K562 (cell line): Measurements from ENCODE around the gene SLC39A11. TPM values are rescaled to one million over a fixed set of nuclear protein-coding genes. Genes with fewer than 3 reads are reported as not detected.

Experiments
- ATAC-seq: fragments of 200-7000 bp; cut with Tn5 transposase; 3 replicates; pipeline ENCODE4 v1.9.1; 2020; ENCODE audit warnings: moderate library complexity
- BruUV-seq: library from RNA; stranded (reverse); fragments of 400-500 nt; replicated peaks from 2 replicates; lab custom pipeline; 2021; lab: Mats Ljungman, UMichigan
- CTCF ChIA-PET: fragments of 300-600 bp; formaldehyde crosslinking; extraction: SDS; loops from one replicate; lab custom pipeline; 2021; ENCODE audit warnings: low intra/inter-chr PET ratio; lab: Yijun Ruan, JAX
- POLR2A ChIA-PET: fragments of 300-600, 350-650 bp; sonication (Branson Sonifier 250); formaldehyde crosslinking; extraction: SDS; loops from one replicate; lab custom pipeline; 2021; ENCODE audit warnings: antibody characterized with exemption, inconsistent platforms; lab: Yijun Ruan, JAX
- DNase-seq, 4 experiments: peaks; one replicate each; pipeline versions ENCODE4 v3.0.0 to v3.0.0-alpha.2; 2011 to 2018; ENCODE audit warnings: low spot score in 3 of 4, mixed read lengths in 3 of 4; ENCODE audit errors: extremely low read depth in 1 of 4
- FAIRE-seq: peaks from 2 replicates; lab custom pipeline; 2011; peaks lifted over from hg19 to GRCh38; lab: Jason Lieb, UNC
- H2AFZ ChIP-seq: 2 replicates; pipeline ENCODE4 v1.6.0; 2011; ENCODE audit warnings: low read depth, low read length, control low read depth, inconsistent platforms
- H3K27ac ChIP-seq: fragments of 200-600 bp; 3 replicates; pipeline ENCODE4 v1.8.0; 2011; ENCODE audit warnings: low read depth, mild to moderate bottlenecking, control low read depth, inconsistent platforms, low read length, moderate library complexity, mixed read lengths; ENCODE audit errors: extremely low read depth
- H3K27me3 ChIP-seq, 2 experiments: fragments of 300-600 bp in 1 of 2; 2 replicates in 1 of 2; 3 replicates in 1 of 2; pipeline versions ENCODE4 v1.6.0 to v1.8.0; 2011; ENCODE audit warnings: inconsistent platforms in 2 of 2, low read length in 2 of 2, mild to moderate bottlenecking in 1 of 2, mixed read lengths in 1 of 2, moderate library complexity in 1 of 2; ENCODE audit not compliant: control insufficient read depth in 2 of 2, insufficient read depth in 2 of 2
- H3K36me3 ChIP-seq: fragments of 300-600 bp; 3 replicates; pipeline ENCODE4 v1.8.0; 2011; ENCODE audit warnings: mild to moderate bottlenecking, low read length, inconsistent platforms; ENCODE audit not compliant: control insufficient read depth, insufficient read depth
- H3K4me1 ChIP-seq, 2 experiments: fragments of 200-600 bp in 1 of 2; replicated peaks in 1 of 2; 2 replicates in 1 of 2; 3 replicates in 1 of 2; pipeline versions ENCODE4 v1.5.1 to v1.8.0; 2011; ENCODE audit warnings: inconsistent platforms in 2 of 2, low read length in 2 of 2, mild to moderate bottlenecking in 1 of 2, mixed read lengths in 1 of 2, moderate library complexity in 1 of 2; ENCODE audit not compliant: control insufficient read depth in 2 of 2, insufficient read depth in 2 of 2
- H3K4me2 ChIP-seq: 2 replicates; pipeline ENCODE4 v1.6.1; 2011; ENCODE audit warnings: low read length, control low read depth, inconsistent platforms, mixed read lengths; ENCODE audit not compliant: insufficient read depth
- H3K4me3 ChIP-seq: fragments of 200-600 bp; sonication (generic), shearing (Covaris generic); 2 replicates; pipeline ENCODE4 v1.5.1; 2016; ENCODE audit warnings: control low read depth, inconsistent platforms
- H3K79me2 ChIP-seq: fragments of 200-600 bp; 3 replicates; pipeline ENCODE4 v1.8.0; 2011; ENCODE audit warnings: low read length, inconsistent platforms; ENCODE audit not compliant: control insufficient read depth, insufficient read depth
- H3K9ac ChIP-seq, 2 experiments: 2 replicates each; pipeline versions ENCODE4 v1.6.0 to v1.6.1; 2011; ENCODE audit warnings: low read depth in 2 of 2, low read length in 2 of 2, control low read depth in 1 of 2, inconsistent platforms in 1 of 2, mild to moderate bottlenecking in 1 of 2, mixed read lengths in 1 of 2; ENCODE audit not compliant: insufficient read depth in 1 of 2
- H3K9me1 ChIP-seq: one replicate; pipeline ENCODE4 v1.6.0; 2011; ENCODE audit warnings: inconsistent platforms, mild to moderate bottlenecking, low read length, moderate library complexity; ENCODE audit not compliant: control insufficient read depth, insufficient read depth
- H3K9me3 ChIP-seq: replicated peaks from 2 replicates; pipeline ENCODE4 v1.5.1; 2011; ENCODE audit warnings: low read depth, low read length, inconsistent platforms; ENCODE audit not compliant: control insufficient read depth, insufficient read depth
- H4K20me1 ChIP-seq: replicated peaks from 2 replicates; pipeline ENCODE4 v1.6.1; 2011; ENCODE audit warnings: low read length, inconsistent platforms, mixed read lengths; ENCODE audit not compliant: control insufficient read depth, insufficient read depth
- E4F1 ChIP-seq: fragments of 250-450 bp; sonication (Bioruptor Pico); IDR thresholded peaks from 2 replicates; pipeline ENCODE4 v1.5.0; 2021; ENCODE audit warnings: mild to moderate bottlenecking, borderline replicate concordance
- EZH2 ChIP-seq: IDR thresholded peaks from 2 replicates; pipeline ENCODE4 v1.6.1; 2012; ENCODE audit warnings: low read depth, mild to moderate bottlenecking, inconsistent platforms, low read length, borderline replicate concordance
- GTF2F1 ChIP-seq: IDR thresholded peaks from 2 replicates; pipeline ENCODE4 v1.6.1; 2011; ENCODE audit warnings: low read depth, low read length, improper control_type of control experiment
- NFE2L1 ChIP-seq: fragments of 450-650 bp; IDR thresholded peaks from 2 replicates; pipeline ENCODE4 v1.6.1; 2016; ENCODE audit warnings: missing genetic modification characterization, low read depth, mild to moderate bottlenecking, missing compliant biosample characterization, moderate library complexity, borderline replicate concordance
- RERE ChIP-seq: sonication (generic); formaldehyde crosslinking; IDR thresholded peaks from 2 replicates; pipeline ENCODE4 v1.8.0; 2023; ENCODE audit warnings: missing genetic modification reagents, mild to moderate bottlenecking, borderline replicate concordance
- SMAD4 ChIP-seq: fragments of 250-450 bp; sonication (Bioruptor Pico); conservative IDR thresholded peaks from 2 replicates; pipeline ENCODE4 v1.8.0; 2021; ENCODE audit warnings: inconsistent platforms, mild to moderate bottlenecking, moderate library complexity
- TCF7 ChIP-seq: sonication (generic); IDR thresholded peaks from 2 replicates; pipeline ENCODE4 v1.6.1; 2016; ENCODE audit warnings: antibody characterized with exemption, borderline replicate concordance
- ZBTB17 ChIP-seq: fragments of 450-650 bp; formaldehyde crosslinking; IDR thresholded peaks from 2 replicates; pipeline ENCODE4 v1.4.0; 2020; ENCODE audit warnings: mild to moderate bottlenecking
- ZHX1 ChIP-seq: fragments of 150-350 bp; conservative IDR thresholded peaks from 2 replicates; pipeline ENCODE4 v1.6.1; 2014; ENCODE audit warnings: low read length
- ZNF253 ChIP-seq: fragments of 250-450 bp; sonication (Bioruptor Pico); conservative IDR thresholded peaks from 2 replicates; pipeline ENCODE4 v1.6.1; 2021; ENCODE audit warnings: mild to moderate bottlenecking
- ZNF384 ChIP-seq: IDR thresholded peaks from 2 replicates; pipeline ENCODE4 v1.6.1; 2012; ENCODE audit warnings: low read depth, low read length, improper control_type of control experiment
- ZNF445 ChIP-seq: fragments of 250-450 bp; sonication (Bioruptor Pico); IDR thresholded peaks from 2 replicates; pipeline ENCODE4 v1.4.0; 2020; ENCODE audit warnings: low read depth, mild to moderate bottlenecking, moderate library complexity
- ZNF785 ChIP-seq: fragments of 250-450 bp; sonication (Bioruptor Pico); IDR thresholded peaks from 2 replicates; pipeline ENCODE4 v1.4.0; 2020; ENCODE audit warnings: mild to moderate bottlenecking
- WGBS: fragments of 100-300 bp; shearing (Covaris generic); methylation state at CpG from one replicate; pipeline ENCODE4 v1.1.6; 2016; ENCODE audit warnings: low coverage, mixed read lengths; ENCODE audit not compliant: insufficient coverage; ENCODE audit errors: missing lambda C conversion rate; 5-methylcytosine and 5-hydroxymethylcytosine counted together
- in situ Hi-C: fragments of 300-500 bp; cut with MboI; formaldehyde crosslinking; loops from 4 replicates; pipeline ENCODE4 v1.15.0; 2018; ENCODE audit warnings: inconsistent platforms, mixed read lengths
- intact Hi-C: fragments of 100-400 bp; cut with micrococcal nuclease; formaldehyde crosslinking; loops from 2 replicates; pipeline ENCODE4 v1.14.2; 2022
- polyA plus RNA-seq, 8 experiments: library from polyadenylated mRNA; depleted of rRNA in 4 of 8; stranded (reverse) in 5 of 8; unstranded in 3 of 8; fragments of >200 nt; fragmentation: Nextera tagmentation in 2 of 8; fragmentation: Illumina TruSeq in 1 of 8; extraction: Ambion mirVana in 2 of 8; extraction: Trizol in 1 of 8; gene quantifications; 2 replicates each; pipeline versions ENCODE4 v1.2.1 to v1.2.3, GENCODE V29; 2011 to 2014; ENCODE audit warnings: inconsistent platforms in 1 of 8, missing spikeins in 1 of 8
- total RNA-seq, 7 experiments: library from RNA; depleted of rRNA in 6 of 7; stranded (reverse); fragments of >200 nt in 6 of 7; fragmentation: Illumina TruSeq in 2 of 7; extraction: Trizol in 2 of 7; gene quantifications; 2 replicates each; pipeline versions ENCODE4 v1.2.1 to v1.2.3, GENCODE V29; 2011 to 2021; ENCODE audit warnings: low replicate concordance in 1 of 7

Gene SLC39A11
- total and polyA plus RNA-seq, 9 of the 15 experiments (the other 6 are each of a cell fraction or from before 2014, with no cell fraction given), result 10.5 to 26.4 (median 13.4) TPM

DNA sequence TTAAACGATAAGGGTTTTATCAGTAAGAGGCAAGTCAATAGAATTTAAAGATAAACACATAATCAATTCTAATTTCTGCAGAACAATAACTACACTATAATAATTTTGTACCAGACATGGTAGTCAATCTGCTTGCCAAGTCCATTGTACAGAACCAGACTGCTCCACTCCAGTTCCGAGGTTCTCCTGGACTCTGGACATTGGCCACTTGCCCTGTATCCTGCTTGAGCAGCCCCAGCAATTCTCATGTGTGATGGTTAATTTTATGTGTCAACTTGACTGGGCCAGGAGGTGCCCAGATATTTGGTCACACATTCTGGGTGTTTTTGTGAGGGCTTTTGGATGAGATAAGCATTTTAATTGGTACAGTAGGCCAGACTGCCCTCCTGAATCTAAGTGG lies 384.6 kb downstream of the SLC39A11 start:
- Histone ChIP-seq H3K36me3 (no peaks in the 10 kb centered on the region), H3K9ac (no peak overlapping the region), H3K27ac (no peak overlapping the region), H3K79me2 (no peaks in the 10 kb centered on the region), H3K4me3 (no peak overlapping the region), H3K27me3 (no peaks in the 10 kb centered on the region), H3K9me1 (no peaks in the 10 kb centered on the region), H3K9me3 (no peaks in the 10 kb centered on the region), H2AFZ (no peak overlapping the region), H3K4me2 (no peak overlapping the region), H4K20me1 (no peaks in the 10 kb centered on the region), H3K4me1 (no peaks in the 10 kb centered on the region)
- DNase-seq, result no peak
- in situ Hi-C loops (no loop called here), intact Hi-C loops (no loop called here)
- ChIA-PET POLR2A (no interaction called here), CTCF (no interaction called here)
- FAIRE-seq, result no peak
- ATAC-seq, result no peak
- BruUV-seq, result no TSS peak
- 27% methylated on average over 2 of the region's 2 CpGs for WGBS
- TF ChIP-seq ZNF384 (no peak), TCF7 (no peak), ZBTB17 (CRISPR knock-in tag) (no peak), NFE2L1 (tag) (no peak), EZH2 (no peak), RERE (CRISPR knock-in tag) (no peak), GTF2F1 (no peak), ZNF253 (CRISPR knock-in tag) (no peak), ZHX1 (no peak), ZNF785 (no peak), ZNF445 (CRISPR knock-in tag) (no peak), E4F1 (CRISPR knock-in tag) (no peak), SMAD4 (no peak)
